Parathyroid adenoma (tissue), 2 donors: Measurements from ENCODE around the gene AQP3.
A peak's percentile ranks its signal among the peaks of the same experiment; 100 is the strongest.

ENCODE experiments used
- H2AFZ ChIP-seq: fragments of 300-600 bp; sonication (generic); one replicate; pipeline ENCODE4 v1.7.0; 2017; ENCODE audit warnings: antibody characterized with exemption, mild to moderate bottlenecking
- H3K27ac ChIP-seq: fragments of 300-600 bp; sonication (generic); one replicate; pipeline ENCODE4 v1.7.0; 2017
- H3K27me3 ChIP-seq: fragments of 300-600 bp; sonication (generic); one replicate; pipeline ENCODE4 v1.7.0; 2017; ENCODE audit warnings: low read length; ENCODE audit not compliant: control insufficient read depth, insufficient read depth
- H3K36me3 ChIP-seq: fragments of 300-600 bp; sonication (generic); one replicate; pipeline ENCODE4 v1.7.0; 2017; ENCODE audit warnings: low read length; ENCODE audit not compliant: control insufficient read depth, insufficient read depth
- H3K4me1 ChIP-seq: fragments of 300-600 bp; sonication (generic); one replicate; pipeline ENCODE4 v1.7.0; 2017; ENCODE audit warnings: control low read depth
- H3K4me2 ChIP-seq: fragments of 300-600 bp; sonication (generic); one replicate; pipeline ENCODE4 v1.7.0; 2017; ENCODE audit warnings: low read length
- H3K4me3 ChIP-seq: fragments of 300-600 bp; sonication (generic); one replicate; pipeline ENCODE4 v1.7.0; 2017; ENCODE audit warnings: low read depth, low read length
- H3K79me2 ChIP-seq: fragments of 300-600 bp; sonication (generic); one replicate; pipeline ENCODE4 v1.7.0; 2017; ENCODE audit warnings: control low read depth
- H3K9ac ChIP-seq: fragments of 300-600 bp; sonication (generic); one replicate; pipeline ENCODE4 v1.7.0; 2017; ENCODE audit warnings: mild to moderate bottlenecking
- H3K9me3 ChIP-seq: fragments of 300-600 bp; sonication (generic); one replicate; pipeline ENCODE4 v1.7.0; 2017; ENCODE audit warnings: low read length; ENCODE audit not compliant: control insufficient read depth
- CTCF ChIP-seq: fragments of 300-600 bp; sonication (generic); IDR thresholded peaks from one replicate; pipeline ENCODE4 v1.7.0; 2017; ENCODE audit warnings: antibody characterized with exemption, mild to moderate bottlenecking
- donor health status: primary hyperparathyroidism.

The AQP3 gene

DNA sequence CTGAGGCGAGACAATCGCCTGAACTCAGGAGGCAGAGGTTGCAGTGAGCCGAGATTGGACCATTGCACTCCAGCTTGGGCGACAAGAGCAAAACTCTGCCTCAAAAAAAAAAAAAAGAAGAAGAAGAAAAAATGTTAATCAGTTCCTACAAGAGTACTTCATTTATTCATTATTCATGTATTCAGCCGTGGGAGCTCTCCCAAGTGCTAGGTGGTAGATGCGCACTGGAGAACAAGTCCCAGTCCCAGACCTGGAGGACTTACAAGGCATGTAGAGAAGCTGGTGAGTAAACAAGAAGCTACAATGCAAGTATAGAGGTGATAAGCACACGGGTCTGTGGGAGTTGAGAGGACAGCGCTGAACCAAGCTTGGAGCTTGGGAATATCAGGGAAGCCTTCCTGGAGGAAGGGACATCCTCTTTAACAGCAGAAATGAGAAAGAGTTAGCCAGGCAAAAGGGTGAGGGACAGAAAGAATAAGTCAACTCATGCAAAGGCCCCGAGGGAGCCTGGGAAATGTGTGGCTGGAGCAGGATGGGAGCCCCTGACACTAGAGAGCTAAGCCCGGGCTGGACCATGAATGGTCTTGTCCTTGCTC is 27.6 kb downstream of the AQP3 start:
- Histone ChIP-seq H3K4me1 (no peaks in the 10 kb centered on the region), H3K27ac (no peak overlapping the region), H3K79me2 (no peaks in the 10 kb centered on the region), H3K4me2 (no peak overlapping the region), H2AFZ (no peak overlapping the region), H3K9me3 (no peaks in the 10 kb centered on the region), H3K4me3 (no peak overlapping the region), H3K36me3 (no peaks in the 10 kb centered on the region), H3K27me3 (no peaks in the 10 kb centered on the region), H3K9ac (no peak overlapping the region)
- no peak for TF ChIP-seq CTCF

GRCh38 chr9:33418090-33418489 is 29.3 kb downstream of the AQP3 start:
- no peak for TF ChIP-seq CTCF

DNA sequence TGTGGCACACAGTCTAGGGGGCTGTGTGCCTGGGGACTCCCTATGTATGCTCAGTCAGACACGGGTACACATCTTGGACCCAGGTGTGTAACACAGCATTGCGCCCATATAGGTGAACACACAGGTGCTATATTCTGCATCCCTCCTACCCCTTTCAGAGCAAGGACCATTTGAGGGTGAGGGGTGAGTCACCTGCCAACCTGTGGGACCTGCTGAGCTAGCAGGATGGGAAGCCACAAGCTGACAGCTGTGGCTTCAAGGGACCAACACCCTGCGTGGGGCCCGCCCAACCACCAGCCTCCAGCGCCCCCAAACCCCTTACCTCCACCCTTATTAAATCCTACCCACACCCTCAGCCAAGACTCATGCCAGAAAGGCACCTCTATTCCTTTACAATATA is 30.4 kb downstream of the AQP3 start:
- no peaks in the 10 kb centered on the region for H3K9me3 ChIP-seq
- H3K27me3 ChIP-seq = no peaks in the 10 kb centered on the region
- H3K4me2 ChIP-seq = no peak overlapping the region
- H3K79me2 ChIP-seq = no peaks in the 10 kb centered on the region
- H3K9ac ChIP-seq = no peak overlapping the region
- no peak overlapping the region for H3K27ac ChIP-seq
- no peak overlapping the region for H3K4me3 ChIP-seq
- no peaks in the 10 kb centered on the region for H3K4me1 ChIP-seq
- TF ChIP-seq CTCF = no peak
- no peaks in the 10 kb centered on the region for H3K36me3 ChIP-seq
- H2AFZ ChIP-seq = no peak overlapping the region

More at GRCh38 chr9:33418090-33418489, 29.3 kb downstream of the AQP3 start:
- Histone ChIP-seq H3K79me2 (no peaks in the 10 kb centered on the region), H3K27me3 (no peaks in the 10 kb centered on the region), H2AFZ (no peak overlapping the region), H3K4me1 (no peaks in the 10 kb centered on the region), H3K36me3 (no peaks in the 10 kb centered on the region), H3K9me3 (no peaks in the 10 kb centered on the region), H3K27ac (no peak overlapping the region), H3K4me3 (no peak overlapping the region), H3K9ac (no peak overlapping the region), H3K4me2 (no peak overlapping the region)

DNA sequence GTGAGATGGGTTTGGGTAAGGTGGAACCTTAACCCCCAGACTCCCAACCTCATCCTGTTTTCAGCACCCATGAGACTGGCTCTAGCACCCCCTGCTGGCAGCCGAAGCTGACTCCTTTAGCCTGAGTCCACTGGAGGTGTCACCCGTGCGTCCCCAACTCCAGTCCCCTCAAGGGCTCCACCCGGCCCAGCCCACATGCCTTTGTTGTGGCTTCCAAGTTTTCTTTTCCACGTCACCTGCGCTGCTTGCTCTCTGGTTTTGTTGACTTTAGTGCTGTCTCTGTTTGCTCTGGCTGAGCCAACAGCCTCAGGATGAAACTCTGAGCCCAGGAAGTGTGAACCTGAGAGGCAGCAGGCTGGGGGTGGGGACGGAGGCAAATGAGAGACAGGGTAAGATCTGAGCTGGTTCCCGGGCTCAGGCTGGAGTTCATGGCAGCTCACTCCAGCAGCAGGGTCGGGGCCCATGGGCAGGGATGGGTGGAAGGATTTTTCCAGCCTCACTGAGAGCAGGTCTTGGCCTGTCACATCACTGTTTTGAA is 31.8 kb downstream of the AQP3 start:
- no peak overlapping the region for H3K9ac ChIP-seq
- H3K9me3 ChIP-seq = no peaks in the 10 kb centered on the region
- peak; percentile 59 for TF ChIP-seq CTCF
- H2AFZ ChIP-seq = peak overlapping the region; percentile 45
- no peak overlapping the region for H3K4me2 ChIP-seq
- no peaks in the 10 kb centered on the region for H3K27me3 ChIP-seq
- H3K27ac ChIP-seq = no peak overlapping the region
- no peak overlapping the region for H3K4me3 ChIP-seq
- H3K79me2 ChIP-seq = no peaks in the 10 kb centered on the region
- H3K4me1 ChIP-seq = no peaks in the 10 kb centered on the region
- H3K36me3 ChIP-seq = no peaks in the 10 kb centered on the region

GRCh38 chr9:33414889-33415500 is 32.4 kb downstream of the AQP3 start:
- Histone ChIP-seq H3K79me2 (no peaks in the 10 kb centered on the region), H3K27ac (no peak overlapping the region), H3K9ac (no peak overlapping the region), H3K4me3 (no peak overlapping the region), H3K36me3 (no peaks in the 10 kb centered on the region), H3K4me2 (no peak overlapping the region), H3K4me1 (no peaks in the 10 kb centered on the region), H2AFZ (no peak overlapping the region), H3K9me3 (no peaks in the 10 kb centered on the region), H3K27me3 (no peaks in the 10 kb centered on the region)
- TF ChIP-seq CTCF = no peak
